HEK293 (cell line): ENCODE data around the gene TBC1D13.

Experiments
- CTCF ChIA-PET: fragments of 350-600 bp; formaldehyde crosslinking; extraction: SDS; loops from one replicate; lab custom pipeline; 2021; ENCODE audit warnings: antibody characterized with exemption; lab: Yijun Ruan, JAX
- POLR2A ChIA-PET: fragments of 300-600 bp; formaldehyde crosslinking; extraction: SDS; loops from one replicate; lab custom pipeline; 2020; ENCODE audit warnings: antibody characterized with exemption, inconsistent platforms; lab: Yijun Ruan, JAX
- H3K27ac ChIP-seq: fragments of 200-500 bp; sonication (Bioruptor generic); 2 replicates; pipeline ENCODE4 v1.5.1; 2014; ENCODE audit warnings: low read depth, low read length, control low read depth, inconsistent platforms; ENCODE audit errors: extremely low read depth
- H3K36me3 ChIP-seq, 2 experiments: fragments of 200-500 bp in 1 of 2; sonication (Bioruptor generic) in 1 of 2; 1 replicate in 1 of 2; 2 replicates in 1 of 2; pipeline ENCODE4 v1.5.1; 2014 to 2017; ENCODE audit warnings: inconsistent platforms in 2 of 2, low read length in 2 of 2; ENCODE audit not compliant: control insufficient read depth in 2 of 2, insufficient read depth in 1 of 2
- H3K4me1 ChIP-seq: fragments of 200-500 bp; sonication (Bioruptor generic); 2 replicates; pipeline ENCODE4 v1.5.1; 2014; ENCODE audit warnings: mild to moderate bottlenecking, low read length, inconsistent platforms; ENCODE audit not compliant: control insufficient read depth, insufficient read depth
- H3K4me3 ChIP-seq: 2 replicates; pipeline ENCODE4 v1.5.1; 2011; ENCODE audit warnings: low read depth, mild to moderate bottlenecking, control low read depth, low read length, moderate library complexity
- H3K9me3 ChIP-seq: fragments of 200-500 bp; sonication (Bioruptor generic); 2 replicates; pipeline ENCODE4 v1.5.1; 2014; ENCODE audit warnings: low read depth, low read length, inconsistent platforms; ENCODE audit not compliant: control insufficient read depth, insufficient read depth
- GFI1B ChIP-seq: fragments of 450-650 bp; formaldehyde crosslinking; IDR thresholded peaks from 2 replicates; pipeline ENCODE4 v1.5.1; 2016; ENCODE audit warnings: missing biosample characterization, missing genetic modification characterization
- KLF7 ChIP-seq: fragments of 450-650 bp; formaldehyde crosslinking; IDR thresholded peaks from 2 replicates; pipeline ENCODE4 v1.5.1; 2016; ENCODE audit warnings: missing biosample characterization, missing genetic modification characterization, borderline replicate concordance
- PRDM1 ChIP-seq: fragments of 450-650 bp; formaldehyde crosslinking; IDR thresholded peaks from 2 replicates; pipeline ENCODE4; 2016; ENCODE audit warnings: missing biosample characterization, missing genetic modification characterization
- SCRT1 ChIP-seq: fragments of 450-650 bp; formaldehyde crosslinking; IDR thresholded peaks from 2 replicates; pipeline ENCODE4 v1.5.1; 2016; ENCODE audit warnings: missing biosample characterization, missing genetic modification characterization, borderline replicate concordance
- ZBTB17 ChIP-seq: fragments of 450-650 bp; formaldehyde crosslinking; IDR thresholded peaks from 2 replicates; pipeline ENCODE4 v1.5.1; 2016; ENCODE audit warnings: missing biosample characterization, missing genetic modification characterization
- ZFP3 ChIP-seq: fragments of 450-650 bp; formaldehyde crosslinking; IDR thresholded peaks from 2 replicates; pipeline ENCODE4 v1.5.1; 2016; ENCODE audit warnings: low read depth, missing biosample characterization, missing genetic modification characterization
- ZNF239 ChIP-seq: fragments of 450-650 bp; formaldehyde crosslinking; IDR thresholded peaks from 2 replicates; pipeline ENCODE4 v1.5.1; 2016; ENCODE audit warnings: missing biosample characterization, missing genetic modification characterization
- ZNF24 ChIP-seq: fragments of 450-650 bp; formaldehyde crosslinking; IDR thresholded peaks from 2 replicates; pipeline ENCODE4 v1.5.1; 2016; ENCODE audit warnings: missing biosample characterization, missing genetic modification characterization
- ZNF280C ChIP-seq: fragments of 450-650 bp; formaldehyde crosslinking; IDR thresholded peaks from 2 replicates; pipeline ENCODE4 v1.5.1; 2016; ENCODE audit warnings: missing biosample characterization, missing genetic modification characterization
- ZNF529 ChIP-seq: fragments of 450-650 bp; formaldehyde crosslinking; IDR thresholded peaks from 2 replicates; pipeline ENCODE4 v1.5.1; 2017; ENCODE audit warnings: missing genetic modification characterization, missing biosample characterization; ENCODE audit not compliant: insufficient replicate concordance
- ZNF549 ChIP-seq: fragments of 450-650 bp; IDR thresholded peaks from 2 replicates; pipeline ENCODE4 v1.5.1; 2018; ENCODE audit warnings: missing biosample characterization, missing genetic modification characterization, mild to moderate bottlenecking, inconsistent platforms, moderate library complexity
- ZNF585B ChIP-seq: fragments of 450-650 bp; formaldehyde crosslinking; IDR thresholded peaks from 2 replicates; pipeline ENCODE4 v1.5.1; 2016; ENCODE audit warnings: missing biosample characterization, missing genetic modification characterization
- ZNF596 ChIP-seq: fragments of 450-650 bp; IDR thresholded peaks from 2 replicates; pipeline ENCODE4 v1.5.0; 2018; ENCODE audit warnings: missing biosample characterization, mild to moderate bottlenecking, missing genetic modification characterization, moderate library complexity
- ZNF747 ChIP-seq: fragments of 450-650 bp; formaldehyde crosslinking; IDR thresholded peaks from 2 replicates; pipeline ENCODE4 v1.5.1; 2016; ENCODE audit warnings: missing biosample characterization, missing genetic modification characterization
- ZNF768 ChIP-seq: fragments of 450-650 bp; formaldehyde crosslinking; IDR thresholded peaks from 2 replicates; pipeline ENCODE4 v1.5.1; 2018; ENCODE audit warnings: missing biosample characterization, mild to moderate bottlenecking, missing genetic modification characterization
- ZNF830 ChIP-seq: fragments of 450-650 bp; IDR thresholded peaks from 2 replicates; pipeline ENCODE4 v1.5.0; 2018; ENCODE audit warnings: missing biosample characterization, missing genetic modification characterization, low read depth, mild to moderate bottlenecking, moderate library complexity
- ZSCAN5A ChIP-seq: fragments of 450-650 bp; formaldehyde crosslinking; IDR thresholded peaks from 2 replicates; pipeline ENCODE4 v1.5.1; 2016; ENCODE audit warnings: missing biosample characterization, missing genetic modification characterization
- TF ChIP-seq, protein P1 (sequence below): fragments of 450-650 bp; formaldehyde crosslinking; IDR thresholded peaks from 2 replicates; pipeline ENCODE4 v1.5.1; 2016; ENCODE audit warnings: missing biosample characterization, missing genetic modification characterization
- TF ChIP-seq, protein P2 (sequence below): fragments of 450-650 bp; formaldehyde crosslinking; IDR thresholded peaks from 2 replicates; pipeline ENCODE4 v1.5.1; 2016; ENCODE audit warnings: missing biosample characterization, missing genetic modification characterization
- TF ChIP-seq, protein P3 (sequence below): fragments of 450-650 bp; formaldehyde crosslinking; IDR thresholded peaks from 2 replicates; pipeline ENCODE4 v1.5.1; 2016; ENCODE audit warnings: missing biosample characterization, missing genetic modification characterization

Gene TBC1D13

DNA sequence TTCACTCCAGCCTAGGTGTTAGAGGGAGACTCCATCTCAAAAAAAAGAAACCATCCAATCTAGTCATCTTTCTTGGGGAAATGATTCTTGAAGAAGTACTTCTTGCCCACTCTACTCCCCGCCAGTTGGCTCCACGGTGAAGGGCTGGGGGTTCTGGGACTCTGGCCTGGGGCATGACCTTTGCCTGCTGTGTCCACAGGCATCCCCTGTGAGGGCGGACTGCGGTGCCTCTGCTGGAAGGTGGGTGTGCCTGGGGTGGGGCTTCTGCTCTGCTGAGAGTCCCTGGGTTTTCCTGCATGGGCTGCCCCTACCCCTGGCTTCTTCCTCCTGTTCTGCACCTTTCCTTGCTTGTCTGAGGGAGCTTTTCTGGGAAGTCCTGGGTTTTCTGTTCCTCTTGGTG lies 3.5 kb downstream of the TBC1D13 start (continued):
- TF ChIP-seq ZSCAN5A (no peak), ZNF239 (tag by site-specific recombination) (no peak), ZNF585B (no peak), ZBTB17 (tag by site-specific recombination) (no peak)

- Histone ChIP-seq H3K36me3 (peaks cover 4 to 66% of the 10 kb centered on the region in 2 experiments), H3K4me1 (no peaks in the 10 kb centered on the region), H3K27ac (no peak overlapping the region)
- TF ChIP-seq ZFP3 (tag by site-specific recombination) (no peak), ZNF747 (tag by site-specific recombination) (no peak), ZNF24 (tag by site-specific recombination) (no peak), ZNF280C (tag by site-specific recombination) (no peak), PRDM1 (no peak), ZNF549 (tag by site-specific recombination) (no peak), ZNF830 (no peak)
- TF ChIP-seq, protein P1, sequence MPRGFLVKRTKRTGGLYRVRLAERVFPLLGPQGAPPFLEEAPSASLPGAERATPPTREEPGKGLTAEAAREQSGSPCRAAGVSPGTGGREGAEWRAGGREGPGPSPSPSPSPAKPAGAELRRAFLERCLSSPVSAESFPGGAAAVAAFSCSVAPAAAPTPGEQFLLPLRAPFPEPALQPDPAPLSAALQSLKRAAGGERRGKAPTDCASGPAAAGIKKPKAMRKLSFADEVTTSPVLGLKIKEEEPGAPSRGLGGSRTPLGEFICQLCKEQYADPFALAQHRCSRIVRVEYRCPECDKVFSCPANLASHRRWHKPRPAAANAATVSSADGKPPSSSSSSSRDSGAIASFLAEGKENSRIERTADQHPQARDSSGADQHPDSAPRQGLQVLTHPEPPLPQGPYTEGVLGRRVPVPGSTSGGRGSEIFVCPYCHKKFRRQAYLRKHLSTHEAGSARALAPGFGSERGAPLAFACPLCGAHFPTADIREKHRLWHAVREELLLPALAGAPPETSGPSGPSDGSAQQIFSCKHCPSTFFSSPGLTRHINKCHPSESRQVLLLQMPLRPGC: no peak
- TF ChIP-seq, all 188 proteins: peak for 0
- H3K4me3 ChIP-seq: no peak overlapping the region
- ChIA-PET CTCF (interaction anchor here (0.6 to 2.1 kb wide), 2 partner anchors 26 to 30 kb away, joined by 4 to 9 read pairs; partner anchors contain the start of gene ENDOG), POLR2A (interaction anchor here (1.1 to 2.3 kb wide), 2 partner anchors 22 to 26 kb away, joined by 4 to 9 read pairs; partner anchors contain the start of gene ENDOG)
- no peaks in the 10 kb centered on the region for H3K9me3 ChIP-seq
Observed at GRCh38 chr9:128792134-128792533, 5.1 kb downstream of the TBC1D13 start.

- CTCF ChIA-PET: interaction anchor here (2.1 kb wide), 1 partner anchor 25 kb away, joined by 9 read pairs; the partner anchor contains the start of gene ENDOG
- peaks cover 4 to 76% of the 10 kb centered on the region in 2 experiments for H3K36me3 ChIP-seq
Observed at GRCh38 chr9:128792978-128793686, 6.1 kb downstream of the TBC1D13 start.

More at GRCh38 chr9:128792978-128793686, 6.1 kb downstream of the TBC1D13 start:
- H3K9me3 ChIP-seq: no peaks in the 10 kb centered on the region
- H3K4me3 ChIP-seq: no peak overlapping the region
- H3K27ac ChIP-seq: no peak overlapping the region
- TF ChIP-seq, protein P2, sequence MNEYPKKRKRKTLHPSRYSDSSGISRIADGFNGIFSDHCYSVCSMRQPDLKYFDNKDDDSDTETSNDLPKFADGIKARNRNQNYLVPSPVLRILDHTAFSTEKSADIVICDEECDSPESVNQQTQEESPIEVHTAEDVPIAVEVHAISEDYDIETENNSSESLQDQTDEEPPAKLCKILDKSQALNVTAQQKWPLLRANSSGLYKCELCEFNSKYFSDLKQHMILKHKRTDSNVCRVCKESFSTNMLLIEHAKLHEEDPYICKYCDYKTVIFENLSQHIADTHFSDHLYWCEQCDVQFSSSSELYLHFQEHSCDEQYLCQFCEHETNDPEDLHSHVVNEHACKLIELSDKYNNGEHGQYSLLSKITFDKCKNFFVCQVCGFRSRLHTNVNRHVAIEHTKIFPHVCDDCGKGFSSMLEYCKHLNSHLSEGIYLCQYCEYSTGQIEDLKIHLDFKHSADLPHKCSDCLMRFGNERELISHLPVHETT: no peak
- TF ChIP-seq ZNF529 (tag by site-specific recombination) (no peak), GFI1B (tag by site-specific recombination) (no peak), ZNF596 (no peak), SCRT1 (tag by site-specific recombination) (0 out of 2 replicates have a peak, but pooled peaks have one; percentile 8), ZNF768 (0 out of 2 replicates have a peak, but pooled peaks have one; percentile 13), KLF7 (tag by site-specific recombination) (no peak), ZSCAN5A (no peak)
- TF ChIP-seq, protein P3, sequence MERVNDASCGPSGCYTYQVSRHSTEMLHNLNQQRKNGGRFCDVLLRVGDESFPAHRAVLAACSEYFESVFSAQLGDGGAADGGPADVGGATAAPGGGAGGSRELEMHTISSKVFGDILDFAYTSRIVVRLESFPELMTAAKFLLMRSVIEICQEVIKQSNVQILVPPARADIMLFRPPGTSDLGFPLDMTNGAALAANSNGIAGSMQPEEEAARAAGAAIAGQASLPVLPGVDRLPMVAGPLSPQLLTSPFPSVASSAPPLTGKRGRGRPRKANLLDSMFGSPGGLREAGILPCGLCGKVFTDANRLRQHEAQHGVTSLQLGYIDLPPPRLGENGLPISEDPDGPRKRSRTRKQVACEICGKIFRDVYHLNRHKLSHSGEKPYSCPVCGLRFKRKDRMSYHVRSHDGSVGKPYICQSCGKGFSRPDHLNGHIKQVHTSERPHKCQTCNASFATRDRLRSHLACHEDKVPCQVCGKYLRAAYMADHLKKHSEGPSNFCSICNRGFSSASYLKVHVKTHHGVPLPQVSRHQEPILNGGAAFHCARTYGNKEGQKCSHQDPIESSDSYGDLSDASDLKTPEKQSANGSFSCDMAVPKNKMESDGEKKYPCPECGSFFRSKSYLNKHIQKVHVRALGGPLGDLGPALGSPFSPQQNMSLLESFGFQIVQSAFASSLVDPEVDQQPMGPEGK: no peak
- H3K4me1 ChIP-seq: no peaks in the 10 kb centered on the region
- POLR2A ChIA-PET: interaction anchor here (0.6 to 2.3 kb wide), 4 partner anchors 21 to 37 kb away, joined by 3 to 9 read pairs (median 5); partner anchors contain the start of genes ENDOG and SPOUT1
